Measurements from ENCODE around the gene MFSD8.
"Not testable (repeated sequence)": the region's sequence is repeated elsewhere in the genome, so short reads cannot be mapped to it uniquely, and the experiment has no call there.

GRCh38 chr4:127899682-127900081 is 65.3 kb downstream of the MFSD8 start:
- TF ChIP-seq CTCF (IDR thresholded peaks at IDR 0.05; ENCODE audit: insufficient read depth, low read depth, low read length); EZH2 (IDR thresholded peaks at IDR 0.05; ENCODE audit: insufficient read depth, low read length): not testable (repeated sequence)
